ENCODE data around the gene MYL6.

Gene MYL6

GRCh38 chr12:56129206-56129941, 28.8 kb upstream of the MYL6 start:
- POLR2A ChIA-PET: interaction anchor here (1.0 to 3.8 kb wide), 7 partner anchors 11 to 93 kb away, joined by 3 to 99 read pairs (median 27); partner anchors contain the start of genes MYL6, PA2G4, RNF41 and RPL41
- peak overlapping the region; percentile 57; the same call in 1 of the 2 replicates for H3K27ac ChIP-seq (ENCODE audit: extremely low read depth, low read depth, low read length)
- TF ChIP-seq ZNF654 (tag by site-specific recombination; IDR thresholded peaks at IDR 0.05; ENCODE audit: low read depth) (no peak), ZFP37 (tag by site-specific recombination; IDR thresholded peaks at IDR 0.05) (no peak), ZNF214 (tag by site-specific recombination; IDR thresholded peaks at IDR 0.05; ENCODE audit: borderline replicate concordance) (no peak), KLF10 (tag by site-specific recombination; IDR thresholded peaks at IDR 0.05) (peak; percentile 93), ZNF223 (tag by site-specific recombination; IDR thresholded peaks at IDR 0.05) (no peak), ZNF510 (tag by site-specific recombination; IDR thresholded peaks at IDR 0.05; ENCODE audit: insufficient replicate concordance) (no peak), RBAK (tag by site-specific recombination; IDR thresholded peaks at IDR 0.05) (no peak), ZNF626 (tag by site-specific recombination; IDR thresholded peaks at IDR 0.05) (no peak), BCL6B (tag by site-specific recombination; IDR thresholded peaks at IDR 0.05) (no peak), ZNF621 (tag by site-specific recombination; IDR thresholded peaks at IDR 0.05) (no peak), ZNF18 (tag by site-specific recombination; IDR thresholded peaks at IDR 0.05) (no peak), SCRT1 (tag by site-specific recombination; IDR thresholded peaks at IDR 0.05; ENCODE audit: borderline replicate concordance) (no peak), ZFHX2 (tag by site-specific recombination; conservative IDR thresholded peaks at IDR 0.05) (peak; percentile 92), KLF17 (tag by site-specific recombination; IDR thresholded peaks at IDR 0.05) (peak; percentile 59; the same call in 1 of the 2 replicates), ZNF362 (tag by site-specific recombination; IDR thresholded peaks at IDR 0.05) (no peak), ZNF292 (tag by site-specific recombination; IDR thresholded peaks at IDR 0.05; ENCODE audit: borderline replicate concordance, low read depth) (no peak), ZBTB10 (tag by site-specific recombination; IDR thresholded peaks at IDR 0.05) (no peak), KLF8 (tag by site-specific recombination; IDR thresholded peaks at IDR 0.05) (peak; percentile 63), ZNF423 (tag by site-specific recombination; IDR thresholded peaks at IDR 0.05) (no peak), ZNF791 (tag by site-specific recombination; IDR thresholded peaks at IDR 0.05) (no peak), ZFP41 (tag by site-specific recombination; IDR thresholded peaks at IDR 0.05; ENCODE audit: borderline replicate concordance) (no peak), ZNF155 (tag by site-specific recombination; IDR thresholded peaks at IDR 0.05) (no peak), SP2 (tag by site-specific recombination; IDR thresholded peaks at IDR 0.05) (peak; percentile 75), ZBTB7A (tag by site-specific recombination; IDR thresholded peaks at IDR 0.05; ENCODE audit: low read depth) (no peak), ZBTB8A (tag by site-specific recombination; IDR thresholded peaks at IDR 0.05) (peak; percentile 51; the same call in 1 of the 2 replicates), ZNF792 (tag by site-specific recombination; IDR thresholded peaks at IDR 0.05) (no peak), KLF1 (tag by site-specific recombination; IDR thresholded peaks at IDR 0.05) (peak; percentile 91), ZNF239 (tag by site-specific recombination; IDR thresholded peaks at IDR 0.05) (no peak), ZSCAN30 (tag by site-specific recombination; IDR thresholded peaks at IDR 0.05) (peak; percentile 100), EGR2 (tag by site-specific recombination; IDR thresholded peaks at IDR 0.05; ENCODE audit: low read depth) (peak; percentile 87), ZNF157 (tag by site-specific recombination; IDR thresholded peaks at IDR 0.05) (no peak)

More at GRCh38 chr12:56129206-56129941, 28.8 kb upstream of the MYL6 start:
- peak overlapping the region; percentile 80 for H3K4me3 ChIP-seq (ENCODE audit: low read depth, low read length)
- H3K9me3 ChIP-seq (ENCODE audit: control insufficient read depth, insufficient read depth, low read depth, low read length): no peaks in the 10 kb centered on the region
- CTCF ChIA-PET: interaction anchor here (1.0 to 6.8 kb wide), 6 partner anchors 11 to 129 kb away, joined by 3 to 65 read pairs (median 12); partner anchors contain the start of genes MYL6, SMARCC2 and ZC3H10
- peaks cover 15 to 43% of the 10 kb centered on the region in 2 experiments; a peak in 2 of 3 replicates for H3K36me3 ChIP-seq (ENCODE audit: control insufficient read depth in 2 of 2, insufficient read depth in 1 of 2, low read length in 2 of 2)
- peaks cover 9% of the 10 kb centered on the region for H3K4me1 ChIP-seq (ENCODE audit: control insufficient read depth, insufficient read depth, low read length)
